Heart right ventricle (tissue), 16 donors: ENCODE data around the gene IL22RA1. TPM values are rescaled to one million over a fixed set of nuclear protein-coding genes. Genes with fewer than 3 reads are reported as not detected.

ENCODE experiments used
- ATAC-seq, 8 donors: fragments of 200-7000 bp; cut with Tn5 transposase; one replicate each; pipeline ENCODE4 v1.9.1; 2020; ENCODE audit warnings: mild to moderate bottlenecking in 8 of 8, moderate library complexity in 8 of 8, moderate number of reproducible peaks in 1 of 8
- DNase-seq, 2 donors: peaks; one replicate each; pipeline ENCODE4 v3.0.0-alpha.2; 2020
- H3K27ac ChIP-seq, 10 donors: fragments of 200-600 bp; sonication (generic) in 2 of 10; one replicate each; pipeline versions ENCODE4 v1.5.0 to v1.8.0; 2020 to 2022; ENCODE audit warnings: mild to moderate bottlenecking in 3 of 10
- H3K27me3 ChIP-seq, 7 donors: fragments of 200-600 bp; one replicate each; pipeline ENCODE4 v1.8.0; 2021 to 2022; ENCODE audit warnings: mild to moderate bottlenecking in 2 of 7
- H3K36me3 ChIP-seq, 9 donors: fragments of 200-600 bp; sonication (generic) in 1 of 9; one replicate each; pipeline versions ENCODE4 v1.5.0 to v1.8.0; 2020 to 2022; ENCODE audit warnings: mild to moderate bottlenecking in 2 of 9
- H3K4me1 ChIP-seq, 9 donors: fragments of 200-600 bp; sonication (generic) in 1 of 9; one replicate each; pipeline versions ENCODE4 v1.5.0 to v1.8.0; 2020 to 2022; ENCODE audit warnings: mild to moderate bottlenecking in 4 of 9
- H3K4me3 ChIP-seq, 10 donors: fragments of 200-600 bp; sonication (generic) in 2 of 10; one replicate each; pipeline versions ENCODE4 v1.5.0 to v1.8.0; 2020 to 2022; ENCODE audit warnings: mild to moderate bottlenecking in 7 of 10, moderate library complexity in 2 of 10
- H3K9me3 ChIP-seq, 11 donors: fragments of 200-600 bp in 10 of 11; sonication (generic) in 2 of 11; one replicate each; pipeline versions ENCODE4 v1.5.0 to v1.8.0; 2013 to 2022; ENCODE audit warnings: mild to moderate bottlenecking in 2 of 11, control low read depth in 1 of 11, moderate library complexity in 1 of 11
- WGBS, 2 donors: extraction: QIAGEN DNeasy Blood & Tissue Kit; methylation state at CpG; one replicate each; pipeline ENCODE4 v1.1.7; 2013; ENCODE audit warnings: inconsistent platforms in 1 of 2; 5-methylcytosine and 5-hydroxymethylcytosine counted together
- intact Hi-C, 10 donors: fragments of 100-400 bp; cut with DNase I; formaldehyde crosslinking; loops; one replicate each; pipeline versions ENCODE4 v1.11.1 to v1.14.2; 2022
- polyA plus RNA-seq, 2 donors: library from polyadenylated mRNA; stranded (reverse); fragments of 200-250 nt; gene quantifications; one replicate each; pipeline ENCODE4 v1.2.3, GENCODE V29; 2013
- total RNA-seq, 10 donors: library from RNA; stranded (reverse); fragmentation: NEBNext Ultra II Directional in 3 of 10; extraction: Animal tissue kit (Norgen Biotek cat#: 25700) in 3 of 10; gene quantifications; one replicate each; pipeline versions ENCODE4 v1.2.1 to v1.2.4, GENCODE V29; 2021 to 2023
- TF ChIP-seq, protein P1 (sequence below), 9 donors: fragments of 200-600 bp; sonication (generic) in 2 of 9; IDR thresholded peaks; one replicate each; pipeline versions ENCODE4 v1.5.0 to v1.8.0; 2021 to 2022; ENCODE audit warnings: antibody characterized with exemption in 9 of 9, mild to moderate bottlenecking in 5 of 9, moderate library complexity in 1 of 9
- donor health status: Arrhythmogenic right ventricular cardiomyopathy.
- donor health status: ischemic (EF 13 %, LVEDD 7.1; RV severe dilation, severe dysfunction).
- donor health status: healthy with polysubstance abuse.
- donor health status: DM: no; HTN: yes; CAD: no.
- donor health status: DM: no; HTN: no; CAD: no.
- donor health status: ischemic (EF 25% LVEDD 6.9; RV normal size, moderate dysfunction).
- donor health status: ischemic (EF 25% LVEDD 5.7; RV mildly dilated, moderate dysfunction).
- donor health status: healthy.
- donor health status: DM: yes; HTN: yes; CAD: no.
- donor health status: Ischemic cardiomyopathy.
- donor health status: ischemic (EF 35%, LVEDD 5.7; RV mildly dilated, moderate dysfunction).
- donor health status: nonischemic (EF 11% LVEDD 7.7; RV severe dilation, severe dysfunction).
- donor health status: DM: yes; HTN: yes; CAD: no.
- donor health status: PGD.
- donor health status: ischemic (EF 29% LVEDD 5.4; RV normal size, mild dysfunction).
- donor health status: nonischemic (EF 23%, LVEDD 6.1; RV moderate dilation, normal function).

Gene IL22RA1
- total and polyA plus RNA-seq, 12 donors, result 0.07 to 1.6 (median 0.29) TPM; not detected in 1

DNA sequence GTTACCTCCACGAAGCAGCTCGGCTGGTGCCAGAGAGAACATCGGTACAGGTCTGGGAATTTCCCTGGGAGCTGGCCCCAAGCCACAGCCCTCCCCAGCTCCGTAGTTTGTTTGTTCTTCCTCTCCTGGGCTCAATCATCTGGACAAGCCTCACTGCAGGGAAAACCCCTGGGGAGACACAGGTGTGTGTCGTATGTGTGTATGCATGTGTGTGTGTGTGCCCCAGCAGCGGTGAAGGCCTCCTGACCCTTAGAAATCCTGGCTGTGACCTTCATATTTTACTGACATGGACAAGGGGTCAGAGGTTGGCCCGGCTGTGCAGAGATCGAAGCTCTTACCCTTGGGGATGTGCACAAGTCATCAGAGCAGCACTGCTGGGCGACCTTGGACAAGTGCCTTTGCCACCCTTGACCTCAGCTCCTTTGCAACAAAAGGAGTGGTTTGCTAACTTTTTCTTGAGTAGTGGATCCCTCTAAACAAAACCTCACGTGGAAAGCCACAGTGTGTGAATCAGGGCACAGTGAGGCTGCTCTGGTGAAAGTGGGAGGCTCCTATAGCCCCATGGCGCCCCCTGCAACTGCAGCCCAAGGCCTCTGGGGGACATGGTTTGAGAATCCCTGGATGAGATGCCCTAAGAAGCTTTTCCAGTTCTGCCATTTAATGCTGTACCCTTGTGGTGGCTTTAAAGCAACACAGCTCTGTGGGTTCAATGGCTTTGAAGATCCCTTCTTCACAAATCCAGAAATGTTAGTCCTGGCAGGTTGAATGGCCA is 12.3 kb upstream of the IL22RA1 start:
- Histone ChIP-seq H3K4me1 (peaks cover 0 to 8% (median 7%) of the 10 kb centered on the region in 9 donors), H3K27ac (no peak overlapping the region), H3K4me3 (no peak overlapping the region), H3K27me3 (peaks cover 0 to 28% (median 9%) of the 10 kb centered on the region in 7 donors), H3K9me3 (no peaks in the 10 kb centered on the region), H3K36me3 (no peaks in the 10 kb centered on the region)
- no peak for DNase-seq
- WGBS, 2 donors, result 57% methylated on average over 11 of the region's 11 CpGs
- intact Hi-C loops, result no loop called here
- TF ChIP-seq, protein P1, sequence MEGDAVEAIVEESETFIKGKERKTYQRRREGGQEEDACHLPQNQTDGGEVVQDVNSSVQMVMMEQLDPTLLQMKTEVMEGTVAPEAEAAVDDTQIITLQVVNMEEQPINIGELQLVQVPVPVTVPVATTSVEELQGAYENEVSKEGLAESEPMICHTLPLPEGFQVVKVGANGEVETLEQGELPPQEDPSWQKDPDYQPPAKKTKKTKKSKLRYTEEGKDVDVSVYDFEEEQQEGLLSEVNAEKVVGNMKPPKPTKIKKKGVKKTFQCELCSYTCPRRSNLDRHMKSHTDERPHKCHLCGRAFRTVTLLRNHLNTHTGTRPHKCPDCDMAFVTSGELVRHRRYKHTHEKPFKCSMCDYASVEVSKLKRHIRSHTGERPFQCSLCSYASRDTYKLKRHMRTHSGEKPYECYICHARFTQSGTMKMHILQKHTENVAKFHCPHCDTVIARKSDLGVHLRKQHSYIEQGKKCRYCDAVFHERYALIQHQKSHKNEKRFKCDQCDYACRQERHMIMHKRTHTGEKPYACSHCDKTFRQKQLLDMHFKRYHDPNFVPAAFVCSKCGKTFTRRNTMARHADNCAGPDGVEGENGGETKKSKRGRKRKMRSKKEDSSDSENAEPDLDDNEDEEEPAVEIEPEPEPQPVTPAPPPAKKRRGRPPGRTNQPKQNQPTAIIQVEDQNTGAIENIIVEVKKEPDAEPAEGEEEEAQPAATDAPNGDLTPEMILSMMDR (IDR thresholded peaks at IDR 0.05), result peak in 1 of 9 donors; percentile 9
- ATAC-seq, result no peak

DNA sequence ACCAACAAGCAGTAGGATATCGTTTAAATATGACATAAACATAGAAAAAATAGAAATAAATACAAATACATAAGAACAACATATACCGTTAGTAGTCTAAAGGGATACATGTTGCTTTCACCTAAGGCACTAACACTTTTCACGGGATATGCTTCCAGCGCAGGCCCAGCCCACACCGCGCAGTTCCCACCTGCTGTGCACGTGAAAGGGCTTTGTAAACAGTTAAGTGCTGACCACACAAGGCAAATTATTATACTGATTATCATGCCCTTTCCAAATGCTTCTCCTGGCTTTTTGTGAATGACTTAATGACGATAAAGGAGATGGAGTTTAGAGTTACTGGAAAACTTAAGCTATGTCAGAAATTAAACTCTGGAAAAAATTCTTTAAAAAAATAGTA is 11.3 kb upstream of the IL22RA1 start:
- DNase-seq, result no peak
- ATAC-seq, result no peak
- Histone ChIP-seq H3K36me3 (no peaks in the 10 kb centered on the region), H3K4me1 (peaks cover 0 to 15% (median 10%) of the 10 kb centered on the region in 9 donors), H3K9me3 (no peaks in the 10 kb centered on the region), H3K27ac (no peak overlapping the region), H3K4me3 (no peak overlapping the region), H3K27me3 (peaks cover 0 to 36% (median 15%) of the 10 kb centered on the region in 7 donors)
- intact Hi-C loops, result no loop called here
- TF ChIP-seq, protein P1 (IDR thresholded peaks at IDR 0.05), result no peak
- 68 to 74% methylated on average over 8 of the region's 8 CpGs for WGBS, 2 donors

DNA sequence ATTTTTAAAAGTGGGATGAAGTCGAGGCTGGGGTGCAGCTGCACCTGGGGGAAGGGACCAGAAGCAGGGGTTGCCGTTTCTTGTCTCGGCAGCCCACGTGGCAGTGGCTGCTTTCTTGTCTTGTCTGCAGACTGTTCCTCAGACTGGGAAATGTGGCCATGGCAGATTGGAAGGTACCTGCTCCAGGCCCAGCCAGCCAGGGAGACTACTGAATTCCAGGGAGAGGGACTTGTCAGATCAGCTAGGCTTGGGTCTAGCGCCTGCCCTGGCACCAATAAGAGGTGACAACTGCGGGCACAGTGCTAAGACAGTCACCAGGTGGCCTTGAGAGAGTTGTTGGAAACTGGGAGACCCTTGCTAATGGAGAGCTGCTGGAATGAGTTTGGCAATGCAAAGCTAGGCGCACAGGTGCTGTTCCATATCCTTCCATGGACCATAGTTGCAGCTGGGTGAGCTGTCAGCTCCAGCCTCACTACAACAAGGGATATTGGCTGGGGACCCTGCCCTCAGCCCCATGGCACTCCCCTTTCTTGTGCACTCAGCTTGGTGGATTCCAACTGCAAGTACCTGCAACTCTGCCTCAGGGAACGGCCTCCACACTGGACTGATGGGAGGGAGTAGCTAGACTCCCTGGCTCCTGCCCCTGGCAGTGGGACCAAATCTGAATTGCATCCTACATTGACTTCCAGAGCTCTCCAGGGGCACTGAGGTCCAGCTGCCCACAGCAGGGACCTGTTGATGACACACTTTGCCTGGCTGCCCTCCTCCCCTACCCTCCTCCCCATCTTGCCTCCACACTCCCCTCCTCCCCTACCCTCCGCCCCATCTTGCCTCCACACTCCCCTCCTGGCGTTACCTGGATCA is 9.9 kb upstream of the IL22RA1 start:
- TF ChIP-seq, protein P1 (IDR thresholded peaks at IDR 0.05), result no peak
- no peaks in the 10 kb centered on the region for H3K9me3 ChIP-seq
- no peak overlapping the region for H3K4me3 ChIP-seq
- ATAC-seq (no peak), DNase-seq (no peak)
- 80 to 86% methylated on average over 10 of the region's 10 CpGs for WGBS, 2 donors
- H3K27me3 ChIP-seq, result peaks cover 0 to 37% (median 17%) of the 10 kb centered on the region in 7 donors
- H3K36me3 ChIP-seq, result no peaks in the 10 kb centered on the region
- intact Hi-C loops, result no loop called here
- H3K4me1 ChIP-seq, result peaks cover 0 to 15% (median 10%) of the 10 kb centered on the region in 9 donors
- H3K27ac ChIP-seq, result no peak overlapping the region

DNA sequence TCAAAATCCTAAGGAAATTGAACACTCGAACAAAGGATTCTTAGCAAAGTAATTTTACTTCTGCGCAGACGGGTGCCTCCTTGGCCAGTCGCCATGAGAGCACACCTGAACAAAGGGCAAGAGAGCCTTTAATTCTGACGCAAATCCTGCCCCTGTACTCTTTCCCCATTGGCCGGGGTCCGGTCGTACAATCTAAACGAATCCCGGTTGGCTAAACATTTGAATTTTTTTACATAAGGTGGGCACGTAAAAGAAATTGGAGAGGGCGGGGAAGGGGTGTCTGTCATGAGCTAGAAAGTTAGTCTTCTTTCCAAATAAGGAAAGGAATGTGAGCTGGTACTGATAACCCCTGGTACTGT is 8.2 kb upstream of the IL22RA1 start:
- Histone ChIP-seq H3K27ac (no peak overlapping the region), H3K36me3 (no peaks in the 10 kb centered on the region), H3K4me3 (no peak overlapping the region), H3K27me3 (peaks cover 0 to 37% (median 20%) of the 10 kb centered on the region in 7 donors), H3K9me3 (no peaks in the 10 kb centered on the region), H3K4me1 (peaks cover 0 to 15% (median 9%) of the 10 kb centered on the region in 9 donors)
- DNase-seq (no peak), ATAC-seq (no peak)
- TF ChIP-seq, protein P1 (IDR thresholded peaks at IDR 0.05), result no peak
- intact Hi-C loops, result no loop called here
- 21 to 29% methylated on average over 12 of the region's 12 CpGs for WGBS, 2 donors
